Upper lobe of left lung (tissue), 6 donors: ENCODE results near the gene NAA80. TPM values are rescaled to one million over a fixed set of nuclear protein-coding genes. Genes with fewer than 3 reads are reported as not detected.

Experiments used
- ATAC-seq, 2 donors: fragments of 200-7000 bp; cut with Tn5 transposase; one replicate each; pipeline ENCODE4 v1.9.1; 2022; ENCODE audit warnings: mild to moderate bottlenecking in 2 of 2, moderate library complexity in 2 of 2; ENCODE audit not compliant: low FRiP score in 2 of 2
- DNase-seq, 2 donors: peaks; one replicate each; pipeline ENCODE4 v3.0.0-alpha.2; 2019 to 2020
- H3K27ac ChIP-seq, 4 donors: fragments of 200-600 bp; sonication (generic); one replicate each; pipeline ENCODE4 v1.5.1; 2016 to 2019
- H3K27me3 ChIP-seq, 4 donors: fragments of 200-600 bp; sonication (generic); one replicate each; pipeline ENCODE4 v1.5.1; 2017 to 2019
- H3K36me3 ChIP-seq, 4 donors: fragments of 200-600 bp; sonication (generic); one replicate each; pipeline ENCODE4 v1.5.1; 2016 to 2019
- H3K4me1 ChIP-seq, 4 donors: fragments of 200-600 bp; sonication (generic); one replicate each; pipeline ENCODE4 v1.5.1; 2018 to 2019
- H3K4me3 ChIP-seq, 4 donors: fragments of 200-600 bp; sonication (generic); one replicate each; pipeline ENCODE4 v1.5.1; 2017 to 2019; ENCODE audit warnings: mild to moderate bottlenecking in 2 of 4, moderate library complexity in 1 of 4
- H3K9me3 ChIP-seq, 4 donors: fragments of 200-600 bp; sonication (generic); one replicate each; pipeline ENCODE4 v1.5.1; 2018 to 2019
- CTCF ChIP-seq, 6 experiments: fragments of 450-650 bp in 4 of 6; fragments of 200-600 bp in 2 of 6; sonication (generic) in 2 of 6; IDR thresholded peaks; one replicate each; pipeline ENCODE4 v1.5.1; 2016 to 2019; ENCODE audit warnings: antibody characterized with exemption in 6 of 6
- EP300 ChIP-seq, 4 donors: sonication (generic); formaldehyde crosslinking; IDR thresholded peaks; one replicate each; pipeline ENCODE4 v1.5.1; 2017; ENCODE audit warnings: antibody characterized with exemption in 4 of 4, control low read depth in 2 of 4
- POLR2A ChIP-seq, 4 donors: fragments of 450-650 bp; IDR thresholded peaks; one replicate each; pipeline ENCODE4 v1.5.1; 2016 to 2017; ENCODE audit warnings: antibody characterized with exemption in 4 of 4, mild to moderate bottlenecking in 2 of 4
- POLR2AphosphoS5 ChIP-seq, 2 donors: sonication (generic); formaldehyde crosslinking; IDR thresholded peaks; one replicate each; pipeline ENCODE4 v1.5.1; 2017; ENCODE audit warnings: antibody characterized with exemption in 2 of 2
- WGBS, 2 donors: methylation state at CpG; one replicate each; pipeline ENCODE4 v1.1.5; 2017 to 2018; 5-methylcytosine and 5-hydroxymethylcytosine counted together
- total RNA-seq, 6 donors: library from RNA; depleted of rRNA in 4 of 6; stranded (reverse); fragments of >200 nt in 4 of 6; gene quantifications; one replicate each; pipeline versions ENCODE4 v1.1.0 to v1.2.1, GENCODE V29; 2016 to 2021
- donor health status: DM: no; HTN: no; CAD: no; lungs with moderate emphysema.
- donor health status: DM: no; HTN: yes; CAD: no; lungs with severe emphysema.

Gene NAA80
- total RNA-seq, 6 donors from 2014 or later, result 12.1 to 34.5 (median 15.1) TPM

- TF ChIP-seq EP300 (IDR thresholded peaks at IDR 0.05), result no peak
- TF ChIP-seq POLR2A (IDR thresholded peaks at IDR 0.05), result no peak
- no peak for TF ChIP-seq CTCF (IDR thresholded peaks at IDR 0.05)
- TF ChIP-seq POLR2AphosphoS5 (IDR thresholded peaks at IDR 0.05), result no peak
- ATAC-seq (no peak), DNase-seq (no peak)
- H3K4me3 ChIP-seq, result peak overlapping the region; percentile 36 to 75 (median 64)
- H3K27ac ChIP-seq, result peak overlapping the region; percentile 92 to 99 (median 96)
- H3K27me3 ChIP-seq, result no peaks in the 10 kb centered on the region
- peaks cover 39 to 63% (median 58%) of the 10 kb centered on the region in 4 donors for H3K4me1 ChIP-seq
- WGBS, 2 donors, result 29 to 32% methylated on average over 9 of the region's 9 CpGs
- H3K36me3 ChIP-seq, result no peaks in the 10 kb centered on the region
- no peaks in the 10 kb centered on the region for H3K9me3 ChIP-seq
Measured at GRCh38 chr3:50340147-50340447, 40.9 kb upstream of the NAA80 start.

- WGBS, 2 donors, result 74 to 76% methylated on average over 13 to 14 of the region's 14 CpGs
- no peaks in the 10 kb centered on the region for H3K9me3 ChIP-seq
- H3K36me3 ChIP-seq, result no peaks in the 10 kb centered on the region
- TF ChIP-seq POLR2AphosphoS5 (IDR thresholded peaks at IDR 0.05) (no peak), CTCF (IDR thresholded peaks at IDR 0.05) (no peak), EP300 (IDR thresholded peaks at IDR 0.05) (no peak), POLR2A (IDR thresholded peaks at IDR 0.05) (no peak)
- peak overlapping the region; percentile 92 to 99 (median 96) for H3K27ac ChIP-seq
- H3K27me3 ChIP-seq, result no peaks in the 10 kb centered on the region
- peak overlapping the region in 3 of 4 donors; percentile 53 to 75 (median 74) for H3K4me3 ChIP-seq
- DNase-seq (no peak), ATAC-seq (no peak)
- H3K4me1 ChIP-seq, result peaks cover 43 to 65% (median 60%) of the 10 kb centered on the region in 4 donors
Measured at GRCh38 chr3:50339485-50340146, 40.4 kb upstream of the NAA80 start.

GRCh38 chr3:50338965-50339364 lies 39.8 kb upstream of the NAA80 start:
- no peaks in the 10 kb centered on the region for H3K36me3 ChIP-seq
- H3K27ac ChIP-seq, result peak overlapping the region; percentile 92 to 99 (median 96)
- peak overlapping the region in 3 of 4 donors; percentile 74 to 84 (median 75) for H3K4me3 ChIP-seq
- TF ChIP-seq POLR2A (IDR thresholded peaks at IDR 0.05), result no peak
- no peaks in the 10 kb centered on the region for H3K27me3 ChIP-seq
- 54 to 60% methylated on average over 5 of the region's 5 CpGs for WGBS, 2 donors
- no peaks in the 10 kb centered on the region for H3K9me3 ChIP-seq
- ATAC-seq (no peak), DNase-seq (no peak)
- H3K4me1 ChIP-seq, result peaks cover 49 to 72% (median 67%) of the 10 kb centered on the region in 4 donors

- DNase-seq, result peak; percentile 99 to 100
- Histone ChIP-seq H3K36me3 (peaks cover 0 to 3% (median under 1%) of the 10 kb centered on the region in 4 donors), H3K9me3 (no peaks in the 10 kb centered on the region), H3K27me3 (no peaks in the 10 kb centered on the region), H3K4me3 (peak overlapping the region; percentile 71 to 84 (median 74)), H3K4me1 (peaks cover 64 to 88% (median 75%) of the 10 kb centered on the region in 4 donors), H3K27ac (peak overlapping the region; percentile 92 to 99 (median 96))
- WGBS, 2 donors, result 0% methylated on average over 54 of the region's 79 CpGs; no CpG with 5 or more reads in 1 of the 2 donors
- no peak for TF ChIP-seq CTCF (IDR thresholded peaks at IDR 0.05)
- peak in 1 of 4 donors; percentile 39 for TF ChIP-seq EP300 (IDR thresholded peaks at IDR 0.05)
- TF ChIP-seq POLR2AphosphoS5 (IDR thresholded peaks at IDR 0.05), result peak; percentile 93 to 98
- peak; percentile 71 to 95 (median 76) for TF ChIP-seq POLR2A (IDR thresholded peaks at IDR 0.05)
- ATAC-seq, result peak; percentile 93 to 94
Measured at GRCh38 chr3:50337175-50337861, 38.1 kb upstream of the NAA80 start.

GRCh38 chr3:50336452-50337174 lies 37.4 kb upstream of the NAA80 start:
- 1 to 6% methylated on average over 8 to 9 of the region's 31 CpGs for WGBS, 2 donors
- ATAC-seq (no peak), DNase-seq (no peak)
- no peak for TF ChIP-seq POLR2AphosphoS5 (IDR thresholded peaks at IDR 0.05)
- TF ChIP-seq CTCF (IDR thresholded peaks at IDR 0.05), result peak in 1 of 6 experiments; percentile 23
- Histone ChIP-seq H3K27ac (peak overlapping the region; percentile 92 to 99 (median 96)), H3K4me1 (peaks cover 64 to 83% (median 71%) of the 10 kb centered on the region in 4 donors), H3K9me3 (no peaks in the 10 kb centered on the region), H3K4me3 (peak overlapping the region; percentile 71 to 84 (median 74)), H3K36me3 (peaks cover 5 to 10% (median 7%) of the 10 kb centered on the region in 4 donors), H3K27me3 (no peaks in the 10 kb centered on the region)
